PC-3 (cell line): Measurements from ENCODE around the gene TMEM132D.

Source experiments
- EZH2phosphoT487 ChIP-seq: fragments of 300-600 bp; sonication (generic); IDR thresholded peaks from 2 replicates; pipeline ENCODE4 v1.6.1; 2018; ENCODE audit warnings: mild to moderate bottlenecking, antibody characterized with exemption, low read length, borderline replicate concordance
- TF ChIP-seq, protein P1 (sequence below): fragments of 300-600 bp; sonication (generic); conservative IDR thresholded peaks from 2 replicates; pipeline ENCODE4 v1.5.1; 2017; ENCODE audit warnings: antibody characterized with exemption, low read depth, mild to moderate bottlenecking, low read length

DNA sequence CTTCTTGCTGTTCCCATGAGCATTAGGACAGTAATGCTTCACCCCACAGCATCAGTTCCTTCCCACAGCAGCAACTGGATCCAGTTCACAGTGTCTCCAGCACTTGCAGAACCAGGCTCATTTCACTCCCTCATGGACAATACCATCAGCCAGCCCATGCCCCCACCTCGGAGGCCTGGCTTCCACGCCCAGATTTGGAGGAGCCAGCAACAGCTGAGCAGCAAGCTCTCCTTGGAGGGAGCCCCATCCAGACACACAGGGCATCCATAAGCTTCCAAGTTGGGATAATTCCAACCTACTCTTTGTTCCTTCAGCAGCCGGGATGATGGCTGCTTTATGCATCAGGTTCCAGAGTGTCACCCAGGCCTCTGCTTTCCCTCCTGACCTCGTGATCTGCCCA lies 800.6 kb downstream of the TMEM132D start:
- TF ChIP-seq, protein P1, sequence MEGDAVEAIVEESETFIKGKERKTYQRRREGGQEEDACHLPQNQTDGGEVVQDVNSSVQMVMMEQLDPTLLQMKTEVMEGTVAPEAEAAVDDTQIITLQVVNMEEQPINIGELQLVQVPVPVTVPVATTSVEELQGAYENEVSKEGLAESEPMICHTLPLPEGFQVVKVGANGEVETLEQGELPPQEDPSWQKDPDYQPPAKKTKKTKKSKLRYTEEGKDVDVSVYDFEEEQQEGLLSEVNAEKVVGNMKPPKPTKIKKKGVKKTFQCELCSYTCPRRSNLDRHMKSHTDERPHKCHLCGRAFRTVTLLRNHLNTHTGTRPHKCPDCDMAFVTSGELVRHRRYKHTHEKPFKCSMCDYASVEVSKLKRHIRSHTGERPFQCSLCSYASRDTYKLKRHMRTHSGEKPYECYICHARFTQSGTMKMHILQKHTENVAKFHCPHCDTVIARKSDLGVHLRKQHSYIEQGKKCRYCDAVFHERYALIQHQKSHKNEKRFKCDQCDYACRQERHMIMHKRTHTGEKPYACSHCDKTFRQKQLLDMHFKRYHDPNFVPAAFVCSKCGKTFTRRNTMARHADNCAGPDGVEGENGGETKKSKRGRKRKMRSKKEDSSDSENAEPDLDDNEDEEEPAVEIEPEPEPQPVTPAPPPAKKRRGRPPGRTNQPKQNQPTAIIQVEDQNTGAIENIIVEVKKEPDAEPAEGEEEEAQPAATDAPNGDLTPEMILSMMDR, result no peak
- TF ChIP-seq EZH2phosphoT487, result no peak
